Upper lobe of right lung (tissue), 1 donor: ENCODE measurements around the gene FOXP1. TPM values are rescaled to one million over a fixed set of nuclear protein-coding genes. Genes with fewer than 3 reads are reported as not detected.

Experiments
- ATAC-seq: fragments of 200-7000 bp; cut with Tn5 transposase; one replicate; pipeline ENCODE4 v1.9.1; 2020; ENCODE audit warnings: mild to moderate bottlenecking, moderate library complexity
- DNase-seq: peaks from one replicate; pipeline ENCODE4 v3.0.0-alpha.2; 2020
- H3K27ac ChIP-seq: fragments of 200-600 bp; one replicate; pipeline ENCODE4 v1.8.0; 2022
- H3K27me3 ChIP-seq: fragments of 200-600 bp; one replicate; pipeline ENCODE4 v1.8.0; 2022; ENCODE audit warnings: mild to moderate bottlenecking
- H3K36me3 ChIP-seq: fragments of 200-600 bp; one replicate; pipeline ENCODE4 v1.8.0; 2022
- H3K4me1 ChIP-seq: fragments of 200-600 bp; one replicate; pipeline ENCODE4 v1.8.0; 2022
- H3K4me3 ChIP-seq: fragments of 200-600 bp; one replicate; pipeline ENCODE4 v1.8.0; 2022; ENCODE audit warnings: mild to moderate bottlenecking
- H3K9me3 ChIP-seq: fragments of 200-600 bp; one replicate; pipeline ENCODE4 v1.8.0; 2022
- CTCF ChIP-seq: fragments of 200-600 bp; IDR thresholded peaks from one replicate; pipeline ENCODE4 v1.8.0; 2022; ENCODE audit warnings: antibody characterized with exemption
- intact Hi-C: fragments of 100-400 bp; cut with DNase I; formaldehyde crosslinking; loops from one replicate; pipeline ENCODE4 v1.11.0; 2022
- total RNA-seq: library from RNA; stranded (reverse); fragmentation: NEBNext Ultra II Directional; extraction: Animal tissue kit (Norgen Biotek cat#: 25700); gene quantifications from one replicate; pipeline ENCODE4 v1.2.1, GENCODE V29; 2021
- donor health status: DM: no; HTN: yes; CAD: no; lungs with severe emphysema.

FOXP1 gene
- total RNA-seq, 1 donor from 2014 or later: 140 TPM

GRCh38 chr3:71210257-71211007, 373.1 kb downstream of the FOXP1 start:
- no peak overlapping the region for H3K4me3 ChIP-seq
- no peak for TF ChIP-seq CTCF
- no peak for DNase-seq
- H3K9me3 ChIP-seq: no peaks in the 10 kb centered on the region
- no peaks in the 10 kb centered on the region for H3K36me3 ChIP-seq
- peaks cover 29% of the 10 kb centered on the region for H3K4me1 ChIP-seq
- ATAC-seq: peak; percentile 87
- H3K27ac ChIP-seq: peak overlapping the region; percentile 75
- intact Hi-C loops: no loop called here
- H3K27me3 ChIP-seq: no peaks in the 10 kb centered on the region

- ATAC-seq: peak; percentile 37
- Histone ChIP-seq H3K4me3 (no peak overlapping the region), H3K27me3 (no peaks in the 10 kb centered on the region), H3K4me1 (peaks cover 29% of the 10 kb centered on the region), H3K27ac (peak overlapping the region; percentile 44), H3K36me3 (no peaks in the 10 kb centered on the region), H3K9me3 (no peaks in the 10 kb centered on the region)
- intact Hi-C loops: no loop called here
- TF ChIP-seq CTCF: no peak
- DNase-seq: no peak
These were observed 375.1 kb downstream of the FOXP1 start for GRCh38 chr3:71208211-71209095.

GRCh38 chr3:71207632-71208031, 375.9 kb downstream of the FOXP1 start:
- no peaks in the 10 kb centered on the region for H3K9me3 ChIP-seq
- ATAC-seq (no peak), DNase-seq (no peak)
- H3K27ac ChIP-seq: peak overlapping the region; percentile 25
- no peaks in the 10 kb centered on the region for H3K36me3 ChIP-seq
- H3K27me3 ChIP-seq: no peaks in the 10 kb centered on the region
- intact Hi-C loops: no loop called here
- TF ChIP-seq CTCF: no peak
- H3K4me3 ChIP-seq: no peak overlapping the region
- peaks cover 29% of the 10 kb centered on the region for H3K4me1 ChIP-seq

- no peak for DNase-seq
- Histone ChIP-seq H3K27ac (no peak overlapping the region), H3K4me1 (peaks cover 29% of the 10 kb centered on the region), H3K4me3 (no peak overlapping the region), H3K27me3 (no peaks in the 10 kb centered on the region), H3K9me3 (no peaks in the 10 kb centered on the region), H3K36me3 (no peaks in the 10 kb centered on the region)
- no peak for ATAC-seq
- intact Hi-C loops: no loop called here
- no peak for TF ChIP-seq CTCF
These were observed 377.0 kb downstream of the FOXP1 start for GRCh38 chr3:71206305-71207165.

GRCh38 chr3:71203727-71204488, 379.6 kb downstream of the FOXP1 start:
- DNase-seq (no peak), ATAC-seq (no peak)
- H3K4me1 ChIP-seq: peaks cover 11% of the 10 kb centered on the region
- no peaks in the 10 kb centered on the region for H3K9me3 ChIP-seq
- no peaks in the 10 kb centered on the region for H3K36me3 ChIP-seq
- H3K27me3 ChIP-seq: no peaks in the 10 kb centered on the region
- intact Hi-C loops: no loop called here
- H3K27ac ChIP-seq: no peak overlapping the region
- no peak overlapping the region for H3K4me3 ChIP-seq
- TF ChIP-seq CTCF: no peak
